ENCODE measurements around the gene LTC4S.
A peak's percentile ranks its signal among the peaks of the same experiment; 100 is the strongest.

GRCh38 chr5:179802950-179803562 lies 9.3 kb downstream of the LTC4S start:
- peak; percentile 65 for TF ChIP-seq YY1 (IDR thresholded peaks at IDR 0.05)
- TF ChIP-seq CTCF (IDR thresholded peaks at IDR 0.05; ENCODE audit: low read depth, low read length, missing input control): no peak
- peak; percentile 89 for TF ChIP-seq SP1 (IDR thresholded peaks at IDR 0.05)
- TF ChIP-seq FOXA2 (IDR thresholded peaks at IDR 0.05): peak; percentile 36
- no peak for TF ChIP-seq ATF3 (IDR thresholded peaks at IDR 0.05)
- no peak for TF ChIP-seq MAX (IDR thresholded peaks at IDR 0.05)
- TF ChIP-seq GABPA (IDR thresholded peaks at IDR 0.05 in 1 of 2, conservative IDR thresholded peaks at IDR 0.05 in 1 of 2): peak in 1 of 2 donors; percentile 29
- TF ChIP-seq EGR1 (IDR thresholded peaks at IDR 0.05; ENCODE audit: low read depth in 2 of 2): peak in 1 of 2 donors; percentile 73
- peak; percentile 24 to 36 for TF ChIP-seq RAD21 (IDR thresholded peaks at IDR 0.05)
- TF ChIP-seq JUND (IDR thresholded peaks at IDR 0.05): peak in 1 of 2 donors; percentile 83
